HEK293 (cell line): Measurements from ENCODE around the gene GLB1L.

Source experiments
- GLIS2 ChIP-seq: fragments of 450-650 bp; formaldehyde crosslinking; IDR thresholded peaks from 2 replicates; pipeline ENCODE4 v1.5.1; 2016; ENCODE audit warnings: missing biosample characterization, missing genetic modification characterization
- HOXC10 ChIP-seq: sonication (generic); formaldehyde crosslinking; IDR thresholded peaks from 2 replicates; pipeline ENCODE4 v1.8.1; 2023; ENCODE audit warnings: mild to moderate bottlenecking, missing genetic modification reagents
- KLF10 ChIP-seq: fragments of 450-650 bp; IDR thresholded peaks from 2 replicates; pipeline ENCODE4 v1.5.1; 2018; ENCODE audit warnings: missing biosample characterization, mild to moderate bottlenecking, missing genetic modification characterization
- KLF16 ChIP-seq: fragments of 450-650 bp; formaldehyde crosslinking; IDR thresholded peaks from 2 replicates; pipeline ENCODE4 v1.5.1; 2017; ENCODE audit warnings: missing biosample characterization, missing genetic modification characterization
- MZF1 ChIP-seq: fragments of 450-650 bp; formaldehyde crosslinking; IDR thresholded peaks from 2 replicates; pipeline ENCODE4 v1.5.1; 2017; ENCODE audit warnings: missing biosample characterization, missing genetic modification characterization, borderline replicate concordance
- OSR2 ChIP-seq: fragments of 450-650 bp; formaldehyde crosslinking; IDR thresholded peaks from 2 replicates; pipeline ENCODE4 v1.5.1; 2016; ENCODE audit warnings: missing biosample characterization, missing genetic modification characterization
- SP7 ChIP-seq: fragments of 450-650 bp; formaldehyde crosslinking; IDR thresholded peaks from 2 replicates; pipeline ENCODE4 v1.5.1; 2016; ENCODE audit warnings: missing biosample characterization, missing genetic modification characterization
- TCF7L2 ChIP-seq: IDR thresholded peaks from 2 replicates; pipeline ENCODE4 v1.6.1; 2011; ENCODE audit warnings: low read depth, mild to moderate bottlenecking, inconsistent platforms, low read length, moderate library complexity, borderline replicate concordance
- YY1 ChIP-seq: fragments of 450-650 bp; formaldehyde crosslinking; IDR thresholded peaks from 2 replicates; pipeline ENCODE4 v1.5.1; 2018; ENCODE audit warnings: missing biosample characterization, missing genetic modification characterization
- ZNF10 ChIP-seq: fragments of 450-650 bp; formaldehyde crosslinking; IDR thresholded peaks from 2 replicates; pipeline ENCODE4 v1.5.1; 2017; ENCODE audit warnings: missing biosample characterization, missing genetic modification characterization
- ZNF140 ChIP-seq: fragments of 450-650 bp; formaldehyde crosslinking; IDR thresholded peaks from 2 replicates; pipeline ENCODE4 v1.5.1; 2016; ENCODE audit warnings: missing biosample characterization, missing genetic modification characterization
- ZNF2 ChIP-seq: fragments of 450-650 bp; formaldehyde crosslinking; IDR thresholded peaks from 2 replicates; pipeline ENCODE4 v1.5.1; 2016; ENCODE audit warnings: missing biosample characterization, missing genetic modification characterization
- ZNF416 ChIP-seq: fragments of 450-650 bp; formaldehyde crosslinking; IDR thresholded peaks from 2 replicates; pipeline ENCODE4 v1.5.1; 2016; ENCODE audit warnings: missing biosample characterization, missing genetic modification characterization
- ZNF501 ChIP-seq: fragments of 450-650 bp; formaldehyde crosslinking; IDR thresholded peaks from 2 replicates; pipeline ENCODE4 v1.5.1; 2016; ENCODE audit warnings: missing biosample characterization, missing genetic modification characterization
- ZNF585B ChIP-seq: fragments of 450-650 bp; formaldehyde crosslinking; IDR thresholded peaks from 2 replicates; pipeline ENCODE4 v1.5.1; 2016; ENCODE audit warnings: missing biosample characterization, missing genetic modification characterization
- ZNF610 ChIP-seq: fragments of 450-650 bp; formaldehyde crosslinking; IDR thresholded peaks from 2 replicates; pipeline ENCODE4 v1.5.1; 2016; ENCODE audit warnings: missing biosample characterization, missing genetic modification characterization, borderline replicate concordance
- ZNF660 ChIP-seq: fragments of 450-650 bp; IDR thresholded peaks from 2 replicates; pipeline ENCODE4 v1.5.1; 2018; ENCODE audit warnings: missing biosample characterization, mild to moderate bottlenecking, missing genetic modification characterization
- TF ChIP-seq, protein P1 (sequence below): fragments of 450-650 bp; formaldehyde crosslinking; IDR thresholded peaks from 2 replicates; pipeline ENCODE4 v1.5.1; 2016; ENCODE audit warnings: missing biosample characterization, missing genetic modification characterization
- TF ChIP-seq, protein P2 (sequence below): fragments of 450-650 bp; formaldehyde crosslinking; IDR thresholded peaks from 2 replicates; pipeline ENCODE4 v1.5.1; 2016; ENCODE audit warnings: missing biosample characterization, missing genetic modification characterization
- TF ChIP-seq, protein P3 (sequence below): fragments of 450-650 bp; formaldehyde crosslinking; IDR thresholded peaks from 2 replicates; pipeline ENCODE4 v1.5.1; 2016; ENCODE audit warnings: missing biosample characterization, missing genetic modification characterization
- TF ChIP-seq, protein P4 (sequence below): fragments of 450-650 bp; formaldehyde crosslinking; IDR thresholded peaks from 2 replicates; pipeline ENCODE4 v1.5.1; 2016; ENCODE audit warnings: missing biosample characterization, missing genetic modification characterization, low read depth
- TF ChIP-seq, protein P5 (sequence below): fragments of 450-650 bp; formaldehyde crosslinking; optimal IDR thresholded peaks from 2 replicates; pipeline ENCODE3; 2016; ENCODE audit warnings: missing biosample characterization, mild to moderate bottlenecking, missing genetic modification characterization
- TF ChIP-seq, protein P6 (sequence below): fragments of 450-650 bp; IDR thresholded peaks from 2 replicates; pipeline ENCODE4 v1.5.1; 2018; ENCODE audit warnings: missing biosample characterization, missing genetic modification characterization
- TF ChIP-seq, protein P7 (sequence below): fragments of 450-650 bp; formaldehyde crosslinking; IDR thresholded peaks from 2 replicates; pipeline ENCODE4 v1.5.1; 2016; ENCODE audit warnings: missing biosample characterization, missing genetic modification characterization

The GLB1L gene

DNA sequence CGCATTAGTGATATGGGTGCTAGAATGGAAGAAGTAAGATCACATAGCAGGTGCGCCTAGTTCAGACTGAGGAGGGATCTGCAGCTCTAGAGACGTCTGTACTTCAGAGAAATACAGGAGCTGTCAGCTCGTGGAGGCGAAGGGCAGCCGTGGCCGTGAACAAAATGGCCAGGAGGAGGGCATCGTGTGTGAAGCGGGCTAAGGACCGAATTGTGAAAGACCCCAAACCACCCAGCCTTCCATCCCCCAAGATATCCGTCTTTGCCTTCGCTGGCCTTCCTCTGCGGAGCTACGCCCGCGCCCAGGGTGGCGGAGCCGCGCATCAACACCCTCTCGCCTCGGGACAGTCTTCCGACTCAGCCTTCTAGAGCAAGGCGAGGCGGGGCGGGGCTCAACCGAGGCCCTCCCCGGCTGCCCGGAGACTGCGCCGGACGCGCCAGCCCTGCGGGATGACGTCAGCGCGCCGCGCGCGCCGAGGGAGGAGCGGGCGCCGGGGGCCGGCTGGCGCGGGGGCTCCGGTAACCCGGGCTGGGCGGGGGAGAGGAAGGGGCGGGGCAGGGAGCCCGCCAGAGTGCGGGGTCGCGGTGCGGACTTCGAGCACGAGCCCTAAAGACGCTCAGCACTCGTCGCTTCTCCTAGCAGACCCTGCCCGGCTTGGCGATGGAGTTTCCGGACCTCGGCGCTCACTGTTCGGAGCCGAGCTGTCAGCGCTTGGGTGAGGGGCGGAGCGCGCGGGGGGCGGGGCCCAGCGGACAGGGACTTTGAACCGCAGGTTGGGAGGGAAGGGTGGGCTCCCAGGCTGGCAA lies 38.7 kb downstream of the GLB1L start, which contains the start of gene ZFAND2B (continued):
- TF ChIP-seq, protein P1, sequence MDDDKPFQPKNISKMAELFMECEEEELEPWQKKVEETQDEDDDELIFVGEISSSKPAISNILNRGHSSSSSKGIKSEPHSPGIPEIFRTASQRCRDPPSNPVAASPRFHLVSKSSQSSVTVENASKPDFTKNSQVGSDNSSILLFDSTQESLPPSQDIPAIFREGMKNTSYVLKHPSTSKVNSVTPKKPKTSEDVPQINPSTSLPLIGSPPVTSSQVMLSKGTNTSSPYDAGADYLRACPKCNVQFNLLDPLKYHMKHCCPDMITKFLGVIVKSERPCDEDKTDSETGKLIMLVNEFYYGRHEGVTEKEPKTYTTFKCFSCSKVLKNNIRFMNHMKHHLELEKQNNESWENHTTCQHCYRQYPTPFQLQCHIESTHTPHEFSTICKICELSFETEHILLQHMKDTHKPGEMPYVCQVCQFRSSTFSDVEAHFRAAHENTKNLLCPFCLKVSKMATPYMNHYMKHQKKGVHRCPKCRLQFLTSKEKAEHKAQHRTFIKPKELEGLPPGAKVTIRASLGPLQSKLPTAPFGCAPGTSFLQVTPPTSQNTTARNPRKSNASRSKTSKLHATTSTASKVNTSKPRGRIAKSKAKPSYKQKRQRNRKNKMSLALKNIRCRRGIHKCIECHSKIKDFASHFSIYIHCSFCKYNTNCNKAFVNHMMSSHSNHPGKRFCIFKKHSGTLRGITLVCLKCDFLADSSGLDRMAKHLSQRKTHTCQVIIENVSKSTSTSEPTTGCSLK (tag by site-specific recombination) = no peak
- TF ChIP-seq MZF1 (tag by site-specific recombination) = no peak
- TF ChIP-seq, protein P2, sequence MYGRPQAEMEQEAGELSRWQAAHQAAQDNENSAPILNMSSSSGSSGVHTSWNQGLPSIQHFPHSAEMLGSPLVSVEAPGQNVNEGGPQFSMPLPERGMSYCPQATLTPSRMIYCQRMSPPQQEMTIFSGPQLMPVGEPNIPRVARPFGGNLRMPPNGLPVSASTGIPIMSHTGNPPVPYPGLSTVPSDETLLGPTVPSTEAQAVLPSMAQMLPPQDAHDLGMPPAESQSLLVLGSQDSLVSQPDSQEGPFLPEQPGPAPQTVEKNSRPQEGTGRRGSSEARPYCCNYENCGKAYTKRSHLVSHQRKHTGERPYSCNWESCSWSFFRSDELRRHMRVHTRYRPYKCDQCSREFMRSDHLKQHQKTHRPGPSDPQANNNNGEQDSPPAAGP (tag by site-specific recombination) = no peak
- TF ChIP-seq, protein P3, sequence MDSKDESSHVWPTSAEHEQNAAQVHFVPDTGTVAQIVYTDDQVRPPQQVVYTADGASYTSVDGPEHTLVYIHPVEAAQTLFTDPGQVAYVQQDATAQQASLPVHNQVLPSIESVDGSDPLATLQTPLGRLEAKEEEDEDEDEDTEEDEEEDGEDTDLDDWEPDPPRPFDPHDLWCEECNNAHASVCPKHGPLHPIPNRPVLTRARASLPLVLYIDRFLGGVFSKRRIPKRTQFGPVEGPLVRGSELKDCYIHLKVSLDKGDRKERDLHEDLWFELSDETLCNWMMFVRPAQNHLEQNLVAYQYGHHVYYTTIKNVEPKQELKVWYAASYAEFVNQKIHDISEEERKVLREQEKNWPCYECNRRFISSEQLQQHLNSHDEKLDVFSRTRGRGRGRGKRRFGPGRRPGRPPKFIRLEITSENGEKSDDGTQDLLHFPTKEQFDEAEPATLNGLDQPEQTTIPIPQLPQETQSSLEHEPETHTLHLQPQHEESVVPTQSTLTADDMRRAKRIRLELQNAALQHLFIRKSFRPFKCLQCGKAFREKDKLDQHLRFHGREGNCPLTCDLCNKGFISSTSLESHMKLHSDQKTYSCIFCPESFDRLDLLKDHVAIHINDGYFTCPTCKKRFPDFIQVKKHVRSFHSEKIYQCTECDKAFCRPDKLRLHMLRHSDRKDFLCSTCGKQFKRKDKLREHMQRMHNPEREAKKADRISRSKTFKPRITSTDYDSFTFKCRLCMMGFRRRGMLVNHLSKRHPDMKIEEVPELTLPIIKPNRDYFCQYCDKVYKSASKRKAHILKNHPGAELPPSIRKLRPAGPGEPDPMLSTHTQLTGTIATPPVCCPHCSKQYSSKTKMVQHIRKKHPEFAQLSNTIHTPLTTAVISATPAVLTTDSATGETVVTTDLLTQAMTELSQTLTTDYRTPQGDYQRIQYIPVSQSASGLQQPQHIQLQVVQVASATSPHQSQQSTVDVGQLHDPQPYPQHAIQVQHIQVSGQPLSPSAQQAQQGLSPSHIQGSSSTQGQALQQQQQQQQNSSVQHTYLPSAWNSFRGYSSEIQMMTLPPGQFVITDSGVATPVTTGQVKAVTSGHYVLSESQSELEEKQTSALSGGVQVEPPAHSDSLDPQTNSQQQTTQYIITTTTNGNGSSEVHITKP (tag by site-specific recombination) = 0 out of 2 replicates have a peak, but pooled peaks have one; percentile 22
- no peak for TF ChIP-seq ZNF10 (tag by site-specific recombination)
- TF ChIP-seq, protein P4, sequence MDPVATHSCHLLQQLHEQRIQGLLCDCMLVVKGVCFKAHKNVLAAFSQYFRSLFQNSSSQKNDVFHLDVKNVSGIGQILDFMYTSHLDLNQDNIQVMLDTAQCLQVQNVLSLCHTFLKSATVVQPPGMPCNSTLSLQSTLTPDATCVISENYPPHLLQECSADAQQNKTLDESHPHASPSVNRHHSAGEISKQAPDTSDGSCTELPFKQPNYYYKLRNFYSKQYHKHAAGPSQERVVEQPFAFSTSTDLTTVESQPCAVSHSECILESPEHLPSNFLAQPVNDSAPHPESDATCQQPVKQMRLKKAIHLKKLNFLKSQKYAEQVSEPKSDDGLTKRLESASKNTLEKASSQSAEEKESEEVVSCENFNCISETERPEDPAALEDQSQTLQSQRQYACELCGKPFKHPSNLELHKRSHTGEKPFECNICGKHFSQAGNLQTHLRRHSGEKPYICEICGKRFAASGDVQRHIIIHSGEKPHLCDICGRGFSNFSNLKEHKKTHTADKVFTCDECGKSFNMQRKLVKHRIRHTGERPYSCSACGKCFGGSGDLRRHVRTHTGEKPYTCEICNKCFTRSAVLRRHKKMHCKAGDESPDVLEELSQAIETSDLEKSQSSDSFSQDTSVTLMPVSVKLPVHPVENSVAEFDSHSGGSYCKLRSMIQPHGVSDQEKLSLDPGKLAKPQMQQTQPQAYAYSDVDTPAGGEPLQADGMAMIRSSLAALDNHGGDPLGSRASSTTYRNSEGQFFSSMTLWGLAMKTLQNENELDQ = no peak
- no peak for TF ChIP-seq ZNF585B (tag by site-specific recombination)
- TF ChIP-seq ZNF610 = 0 out of 2 replicates have a peak, but pooled peaks have one; percentile 30
- TF ChIP-seq, protein P5, sequence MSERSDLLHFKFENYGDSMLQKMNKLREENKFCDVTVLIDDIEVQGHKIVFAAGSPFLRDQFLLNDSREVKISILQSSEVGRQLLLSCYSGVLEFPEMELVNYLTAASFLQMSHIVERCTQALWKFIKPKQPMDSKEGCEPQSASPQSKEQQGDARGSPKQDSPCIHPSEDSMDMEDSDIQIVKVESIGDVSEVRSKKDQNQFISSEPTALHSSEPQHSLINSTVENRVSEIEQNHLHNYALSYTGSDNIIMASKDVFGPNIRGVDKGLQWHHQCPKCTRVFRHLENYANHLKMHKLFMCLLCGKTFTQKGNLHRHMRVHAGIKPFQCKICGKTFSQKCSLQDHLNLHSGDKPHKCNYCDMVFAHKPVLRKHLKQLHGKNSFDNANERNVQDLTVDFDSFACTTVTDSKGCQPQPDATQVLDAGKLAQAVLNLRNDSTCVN (tag by site-specific recombination) = peak; percentile 85
- peak; percentile 73; the same call in 1 of the 2 replicates for TF ChIP-seq ZNF2
- no peak for TF ChIP-seq HOXC10 (CRISPR knock-in tag)
- 0 out of 2 replicates have a peak, but pooled peaks have one; percentile 47 for TF ChIP-seq ZNF501
- TF ChIP-seq TCF7L2 = no peak
- TF ChIP-seq, protein P6, sequence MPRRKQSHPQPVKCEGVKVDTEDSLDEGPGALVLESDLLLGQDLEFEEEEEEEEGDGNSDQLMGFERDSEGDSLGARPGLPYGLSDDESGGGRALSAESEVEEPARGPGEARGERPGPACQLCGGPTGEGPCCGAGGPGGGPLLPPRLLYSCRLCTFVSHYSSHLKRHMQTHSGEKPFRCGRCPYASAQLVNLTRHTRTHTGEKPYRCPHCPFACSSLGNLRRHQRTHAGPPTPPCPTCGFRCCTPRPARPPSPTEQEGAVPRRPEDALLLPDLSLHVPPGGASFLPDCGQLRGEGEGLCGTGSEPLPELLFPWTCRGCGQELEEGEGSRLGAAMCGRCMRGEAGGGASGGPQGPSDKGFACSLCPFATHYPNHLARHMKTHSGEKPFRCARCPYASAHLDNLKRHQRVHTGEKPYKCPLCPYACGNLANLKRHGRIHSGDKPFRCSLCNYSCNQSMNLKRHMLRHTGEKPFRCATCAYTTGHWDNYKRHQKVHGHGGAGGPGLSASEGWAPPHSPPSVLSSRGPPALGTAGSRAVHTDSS (tag by site-specific recombination) = no peak
- peak; percentile 48 for TF ChIP-seq ZNF660 (tag by site-specific recombination)
- no peak for TF ChIP-seq ZNF140
- TF ChIP-seq SP7 (tag by site-specific recombination) = peak; percentile 60
- TF ChIP-seq KLF16 (tag by site-specific recombination) = 0 out of 2 replicates have a peak, but pooled peaks have one; percentile 65
- TF ChIP-seq KLF10 = 0 out of 2 replicates have a peak, but pooled peaks have one; percentile 35
- peak; percentile 65; the same call in 1 of the 2 replicates for TF ChIP-seq GLIS2
- TF ChIP-seq, protein P7, sequence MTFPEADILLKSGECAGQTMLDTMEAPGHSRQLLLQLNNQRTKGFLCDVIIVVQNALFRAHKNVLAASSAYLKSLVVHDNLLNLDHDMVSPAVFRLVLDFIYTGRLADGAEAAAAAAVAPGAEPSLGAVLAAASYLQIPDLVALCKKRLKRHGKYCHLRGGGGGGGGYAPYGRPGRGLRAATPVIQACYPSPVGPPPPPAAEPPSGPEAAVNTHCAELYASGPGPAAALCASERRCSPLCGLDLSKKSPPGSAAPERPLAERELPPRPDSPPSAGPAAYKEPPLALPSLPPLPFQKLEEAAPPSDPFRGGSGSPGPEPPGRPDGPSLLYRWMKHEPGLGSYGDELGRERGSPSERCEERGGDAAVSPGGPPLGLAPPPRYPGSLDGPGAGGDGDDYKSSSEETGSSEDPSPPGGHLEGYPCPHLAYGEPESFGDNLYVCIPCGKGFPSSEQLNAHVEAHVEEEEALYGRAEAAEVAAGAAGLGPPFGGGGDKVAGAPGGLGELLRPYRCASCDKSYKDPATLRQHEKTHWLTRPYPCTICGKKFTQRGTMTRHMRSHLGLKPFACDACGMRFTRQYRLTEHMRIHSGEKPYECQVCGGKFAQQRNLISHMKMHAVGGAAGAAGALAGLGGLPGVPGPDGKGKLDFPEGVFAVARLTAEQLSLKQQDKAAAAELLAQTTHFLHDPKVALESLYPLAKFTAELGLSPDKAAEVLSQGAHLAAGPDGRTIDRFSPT = peak; percentile 21; the same call in 1 of the 2 replicates
- TF ChIP-seq ZNF416 (tag by site-specific recombination) = no peak
- no peak for TF ChIP-seq OSR2
- no peak for TF ChIP-seq YY1
